Measurements from ENCODE around the gene SH2D5.
"Not testable (repeated sequence)": the region's sequence is repeated elsewhere in the genome, so short reads cannot be mapped to it uniquely, and the experiment has no call there.

The SH2D5 gene

GRCh38 chr1:20689645-20690056 is 42.9 kb downstream of the SH2D5 start:
- no peak for DNase-seq

GRCh38 chr1:20686883-20687725 is 45.4 kb downstream of the SH2D5 start:
- DNase-seq, result no peak

GRCh38 chr1:20685741-20686140 is 46.8 kb downstream of the SH2D5 start:
- DNase-seq, result no peak

DNA sequence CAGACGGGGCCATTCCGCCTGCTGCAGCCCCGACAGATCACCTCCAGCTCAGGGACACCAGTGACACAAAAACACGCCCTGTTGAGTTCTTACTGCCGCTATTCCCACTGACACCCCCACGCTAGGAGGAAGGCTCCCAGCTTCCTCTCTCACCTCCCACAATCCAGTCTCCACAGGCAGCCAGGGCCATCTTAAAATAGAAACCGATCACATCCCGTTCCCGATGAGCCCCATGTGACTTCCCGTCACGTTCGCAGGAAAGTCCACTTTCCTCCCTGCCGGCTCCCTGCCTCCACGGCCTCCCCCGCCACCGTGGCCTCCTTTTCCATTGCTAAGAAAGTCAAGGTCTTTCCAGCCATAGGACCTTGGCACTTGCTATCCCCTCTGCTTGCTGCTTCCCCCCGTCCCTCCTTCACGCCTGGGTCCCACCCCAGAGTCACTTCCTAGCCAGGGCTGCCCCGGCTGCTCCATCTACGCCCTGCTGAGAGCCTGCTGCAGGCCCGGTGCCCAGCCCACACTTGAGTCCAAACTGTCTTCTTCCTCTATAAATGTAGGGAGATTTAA is 47.3 kb downstream of the SH2D5 start:
- DNase-seq, result no peak

GRCh38 chr1:20684651-20685050 is 47.9 kb downstream of the SH2D5 start:
- no peak for DNase-seq

DNA sequence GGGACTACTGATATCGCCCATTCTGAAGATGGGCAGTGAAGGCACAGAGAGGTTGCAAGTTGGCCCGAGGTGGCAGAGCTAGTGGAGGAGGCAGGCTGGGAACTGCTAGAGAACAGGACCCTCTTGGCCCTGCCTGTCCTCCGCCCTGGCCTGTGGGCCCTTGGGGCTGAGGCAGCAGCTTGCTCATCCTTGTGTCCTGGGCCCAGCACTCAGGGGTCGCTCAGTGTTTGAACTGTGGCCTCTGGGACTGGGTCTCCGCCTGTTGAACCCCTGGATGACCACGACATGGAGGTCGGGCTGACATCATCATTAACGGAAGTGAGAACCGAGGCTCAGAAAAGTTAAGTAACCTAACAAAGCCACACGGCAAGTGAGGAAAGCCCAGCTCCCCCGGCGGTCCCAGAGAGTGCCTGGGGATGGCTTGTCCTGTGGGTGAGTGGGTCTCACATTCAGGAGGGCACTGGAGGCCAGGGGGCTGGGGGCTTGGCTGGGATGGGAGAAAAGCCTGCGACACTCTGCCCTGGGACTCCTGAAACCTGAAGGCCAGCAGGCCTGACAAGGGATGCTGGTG is 48.4 kb downstream of the SH2D5 start:
- DNase-seq, result no peak

DNA sequence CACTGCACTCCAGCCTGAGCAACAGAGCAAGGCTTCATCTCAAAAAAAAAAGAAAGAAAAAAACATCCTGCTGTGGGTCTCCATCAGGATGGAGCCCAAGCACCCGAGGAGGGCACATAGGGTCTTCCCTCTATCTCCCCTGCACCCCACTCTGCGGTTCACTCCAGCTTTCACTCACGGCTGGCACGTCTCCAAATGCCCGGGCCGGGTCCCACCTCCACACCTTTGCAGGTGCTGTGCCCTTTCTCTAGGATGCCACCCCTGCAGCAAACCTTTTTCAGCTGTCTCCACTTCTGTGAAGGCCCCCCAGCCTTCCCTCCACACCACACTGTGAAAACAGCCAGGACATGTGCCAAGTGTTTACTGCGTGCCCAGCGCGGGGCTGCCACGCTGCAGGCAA is 48.9 kb downstream of the SH2D5 start:
- DNase-seq, result no peak

DNA sequence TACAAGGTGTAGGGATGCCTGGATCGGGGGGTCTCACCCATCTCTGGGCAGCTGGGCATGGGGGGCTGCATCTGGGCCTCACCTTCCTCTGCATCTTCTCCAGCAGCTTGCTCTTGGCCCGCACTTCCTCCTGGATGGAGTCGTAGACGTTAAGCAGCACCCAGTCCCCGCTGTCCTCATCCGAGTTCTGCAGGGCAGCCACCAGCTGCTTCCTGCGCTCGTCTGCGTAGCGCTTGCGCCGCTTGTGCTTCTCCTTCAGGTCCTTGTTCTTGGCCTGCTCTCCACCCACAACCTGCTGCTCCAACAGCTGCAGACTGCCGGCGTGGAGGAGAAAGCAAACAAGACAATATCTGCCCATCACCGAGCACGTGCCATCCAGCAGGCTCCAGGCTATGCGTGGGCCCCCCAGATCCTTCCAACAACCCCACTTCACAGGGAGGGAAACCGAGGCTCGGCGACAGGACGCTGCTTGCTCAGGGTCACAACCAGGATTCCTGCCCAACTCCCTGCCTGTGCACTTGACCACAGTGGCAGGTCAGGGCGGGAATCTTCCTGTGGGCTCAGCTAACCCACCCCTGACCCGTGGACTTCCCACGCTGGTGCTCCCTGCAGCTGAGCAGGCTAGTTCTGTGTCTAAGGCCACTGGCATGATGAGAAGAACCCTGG is 49.8 kb downstream of the SH2D5 start:
- no peak for DNase-seq

GRCh38 chr1:20681999-20682398 is 50.5 kb downstream of the SH2D5 start:
- no peak for DNase-seq

DNA sequence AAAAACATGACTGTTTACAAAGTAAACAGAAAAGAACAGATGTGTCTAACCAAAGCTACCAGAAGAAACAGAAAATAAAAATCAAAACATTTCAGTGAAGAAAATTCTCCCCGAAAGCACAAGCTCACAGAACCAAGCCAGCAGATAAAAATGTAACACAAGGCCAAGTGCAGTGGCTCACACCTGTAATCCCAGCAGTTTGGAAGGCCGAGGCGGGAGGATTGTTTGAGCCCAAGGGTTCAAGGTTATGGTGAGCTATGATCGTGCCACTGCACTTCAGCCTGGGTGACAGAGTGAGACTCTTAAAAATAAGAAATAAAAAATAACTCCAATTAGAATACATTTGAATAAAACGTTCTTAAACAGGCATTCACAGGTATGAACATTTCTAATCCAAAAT is 52.2 kb downstream of the SH2D5 start:
- DNase-seq, result no peak

GRCh38 chr1:20678599-20678998 is 53.9 kb downstream of the SH2D5 start:
- no peak for DNase-seq

- DNase-seq, result not testable (repeated sequence)
These were observed 58.9 kb downstream of the SH2D5 start for GRCh38 chr1:20673626-20674025.

DNA sequence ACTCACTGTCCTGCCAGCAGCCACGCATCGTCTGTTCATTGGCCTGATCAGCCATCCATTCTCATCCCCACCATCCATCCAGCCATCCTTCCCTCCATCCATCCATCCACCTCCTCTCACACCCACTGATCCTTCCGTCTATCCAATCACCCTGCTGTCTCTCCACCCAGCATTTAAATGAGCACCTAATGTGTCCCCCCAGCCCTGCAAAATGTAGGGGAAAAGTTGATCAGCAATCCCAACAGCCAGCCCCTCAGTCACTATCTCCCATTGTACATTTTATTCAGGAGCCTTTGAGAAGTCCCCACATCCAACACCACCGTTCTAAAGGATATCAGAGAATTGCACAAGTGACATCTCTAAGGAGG is 60.3 kb downstream of the SH2D5 start:
- DNase-seq, result no peak

DNA sequence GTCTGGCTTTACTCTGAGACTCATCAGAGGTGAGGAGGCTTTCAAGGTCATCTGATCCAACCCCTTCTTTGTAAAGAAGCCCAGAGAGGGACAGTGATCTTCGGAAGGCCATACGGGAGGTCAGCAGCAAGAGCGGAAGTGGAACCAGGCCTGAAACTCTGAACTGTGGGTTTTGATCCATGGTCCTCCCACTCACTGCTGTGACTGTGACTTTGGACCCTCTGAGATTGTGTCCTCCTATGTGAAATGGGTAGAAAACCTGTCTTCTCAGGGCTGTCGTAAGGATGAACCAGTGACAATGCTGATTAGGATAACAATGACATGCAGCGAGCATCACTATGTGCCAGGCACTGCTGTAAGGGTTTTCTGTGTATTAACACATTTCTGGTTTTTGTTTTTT is 61.6 kb downstream of the SH2D5 start:
- DNase-seq, result no peak
